OCI-LY3 (cell line): ENCODE measurements around the gene MGMT.

Experiments used
- EZH2phosphoT487 ChIP-seq: fragments of 200-600 bp; shearing (Covaris generic); IDR thresholded peaks from 2 replicates; pipeline ENCODE4 v1.6.1; 2018; ENCODE audit warnings: antibody characterized with exemption, mixed run types, low read depth
- TF ChIP-seq, protein P1 (sequence below): fragments of 200-600, 300-600 bp; sonication (generic); IDR thresholded peaks from 2 replicates; pipeline ENCODE4 v1.5.1; 2014; ENCODE audit warnings: antibody characterized with exemption, low read length, low read depth

DNA sequence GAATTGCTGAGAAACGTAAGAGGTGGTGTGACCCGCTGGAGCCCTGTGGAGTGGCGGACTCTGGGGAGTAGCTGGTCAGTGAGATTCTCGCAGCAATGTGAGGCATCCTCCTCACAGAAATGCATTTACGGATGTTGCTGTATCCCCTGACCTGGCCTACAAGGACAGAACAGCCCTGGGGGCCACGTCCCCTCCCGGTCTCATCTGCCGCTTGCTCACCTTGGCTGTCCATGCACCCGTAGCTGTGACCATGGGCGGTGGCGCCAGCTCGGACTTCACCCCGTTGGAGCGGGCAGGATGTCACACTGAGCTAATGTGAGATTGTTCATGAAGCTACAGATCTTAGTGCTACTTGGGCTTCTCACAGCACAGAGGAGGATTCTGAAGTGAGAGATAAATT is 303.2 kb downstream of the MGMT start:
- TF ChIP-seq, protein P1, sequence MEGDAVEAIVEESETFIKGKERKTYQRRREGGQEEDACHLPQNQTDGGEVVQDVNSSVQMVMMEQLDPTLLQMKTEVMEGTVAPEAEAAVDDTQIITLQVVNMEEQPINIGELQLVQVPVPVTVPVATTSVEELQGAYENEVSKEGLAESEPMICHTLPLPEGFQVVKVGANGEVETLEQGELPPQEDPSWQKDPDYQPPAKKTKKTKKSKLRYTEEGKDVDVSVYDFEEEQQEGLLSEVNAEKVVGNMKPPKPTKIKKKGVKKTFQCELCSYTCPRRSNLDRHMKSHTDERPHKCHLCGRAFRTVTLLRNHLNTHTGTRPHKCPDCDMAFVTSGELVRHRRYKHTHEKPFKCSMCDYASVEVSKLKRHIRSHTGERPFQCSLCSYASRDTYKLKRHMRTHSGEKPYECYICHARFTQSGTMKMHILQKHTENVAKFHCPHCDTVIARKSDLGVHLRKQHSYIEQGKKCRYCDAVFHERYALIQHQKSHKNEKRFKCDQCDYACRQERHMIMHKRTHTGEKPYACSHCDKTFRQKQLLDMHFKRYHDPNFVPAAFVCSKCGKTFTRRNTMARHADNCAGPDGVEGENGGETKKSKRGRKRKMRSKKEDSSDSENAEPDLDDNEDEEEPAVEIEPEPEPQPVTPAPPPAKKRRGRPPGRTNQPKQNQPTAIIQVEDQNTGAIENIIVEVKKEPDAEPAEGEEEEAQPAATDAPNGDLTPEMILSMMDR, result no peak
- no peak for TF ChIP-seq EZH2phosphoT487
